H1 (cell line): ENCODE data around the gene ANKRD29. TPM values are rescaled to one million over a fixed set of nuclear protein-coding genes. Genes with fewer than 3 reads are reported as not detected.

Experiments used
- ATF2 ChIP-seq: IDR thresholded peaks from 2 replicates; pipeline ENCODE4 v1.6.1; 2012; ENCODE audit warnings: low read length, inconsistent platforms
- BCL11A ChIP-seq, 2 experiments: IDR thresholded peaks; one replicate each; pipeline ENCODE4 v1.6.1; 2011; ENCODE audit warnings: low read depth in 2 of 2, low read length in 2 of 2, mild to moderate bottlenecking in 2 of 2
- BRCA1 ChIP-seq: IDR thresholded peaks from 2 replicates; pipeline ENCODE4 v1.6.1; 2012; ENCODE audit warnings: low read depth, low read length, improper control_type of control experiment
- CTCF ChIP-seq, 3 experiments: IDR thresholded peaks; 1 replicate in 2 of 3; 2 replicates in 1 of 3; pipeline versions ENCODE4 v1.5.1 to v1.6.1; 2011; ENCODE audit warnings: low read length in 3 of 3, mild to moderate bottlenecking in 3 of 3, inconsistent platforms in 2 of 3, low read depth in 1 of 3, moderate library complexity in 1 of 3; ENCODE audit not compliant: insufficient read depth in 1 of 3; ENCODE audit errors: control extremely low read depth in 1 of 3
- GTF2F1 ChIP-seq: IDR thresholded peaks from 2 replicates; pipeline ENCODE4 v1.6.1; 2012; ENCODE audit warnings: low read depth, low read length, improper control_type of control experiment, borderline replicate concordance
- HDAC2 ChIP-seq, 2 experiments: fragments of 300-600 bp in 1 of 2; sonication (generic) in 1 of 2; IDR thresholded peaks; 2 replicates each; pipeline ENCODE4 v1.6.1; 2011 to 2012; ENCODE audit warnings: low read depth in 2 of 2, low read length in 2 of 2, mild to moderate bottlenecking in 2 of 2, moderate library complexity in 2 of 2, borderline replicate concordance in 1 of 2, inconsistent platforms in 1 of 2
- JUN ChIP-seq: IDR thresholded peaks from 2 replicates; pipeline ENCODE4 v1.6.1; 2011; ENCODE audit warnings: low read depth, mild to moderate bottlenecking, improper control_type of control experiment, low read length
- KDM4A ChIP-seq: IDR thresholded peaks from one replicate; pipeline ENCODE4 v1.7.1; 2012; ENCODE audit warnings: low read depth, mild to moderate bottlenecking, moderate library complexity, low read length, inconsistent platforms; ENCODE audit not compliant: severe bottlenecking
- PHF8 ChIP-seq: fragments of 200-600 bp; sonication (generic); conservative IDR thresholded peaks from 2 replicates; pipeline ENCODE4 v1.7.1; 2012; ENCODE audit warnings: low read depth, mild to moderate bottlenecking, inconsistent platforms, low read length, moderate library complexity
- RBBP5 ChIP-seq: IDR thresholded peaks from 2 replicates; pipeline ENCODE4 v1.7.1; 2012; ENCODE audit warnings: low read depth, mild to moderate bottlenecking, inconsistent platforms, low read length, moderate library complexity, borderline replicate concordance
- RFX5 ChIP-seq: IDR thresholded peaks from 2 replicates; pipeline ENCODE4 v1.6.1; 2011; ENCODE audit warnings: low read depth, low read length, improper control_type of control experiment, borderline replicate concordance
- RNF2 ChIP-seq: fragments of 200-900, 300-1000 bp; sonication (generic); IDR thresholded peaks from 2 replicates; pipeline ENCODE4 v1.7.1; 2016; ENCODE audit warnings: borderline replicate concordance, low read depth, mild to moderate bottlenecking, antibody characterized with exemption, low read length; ENCODE audit not compliant: poor library complexity, severe bottlenecking; ENCODE audit errors: missing control alignments
- SIX5 ChIP-seq: IDR thresholded peaks from 2 replicates; pipeline ENCODE4 v1.6.1; 2011; ENCODE audit warnings: mild to moderate bottlenecking, low read depth, low read length
- SRF ChIP-seq: IDR thresholded peaks from 2 replicates; pipeline ENCODE4 v1.6.1; 2011; ENCODE audit warnings: mild to moderate bottlenecking, low read depth, low read length, moderate library complexity
- TAF1 ChIP-seq: IDR thresholded peaks from 2 replicates; pipeline ENCODE4 v1.6.1; 2011; ENCODE audit warnings: mild to moderate bottlenecking, low read depth, low read length
- polyA plus RNA-seq, 7 experiments: library from polyadenylated mRNA; depleted of rRNA in 3 of 7; stranded (reverse) in 5 of 7; unstranded in 2 of 7; fragments of >200 nt in 5 of 7; fragments of 200-250 nt in 2 of 7; gene quantifications; 1 replicate in 5 of 7; 2 replicates in 1 of 7; 4 replicates in 1 of 7; pipeline versions ENCODE4 v1.2.1 to v1.2.3, GENCODE V29; 2011 to 2013; ENCODE audit warnings: missing spikeins in 2 of 7, mixed read lengths in 2 of 7
- total RNA-seq: library from RNA; stranded (reverse); fragmentation: NEBNext Ultra II Directional; extraction: Animal tissue kit (Norgen Biotek cat#: 25700); gene quantifications from 2 replicates; pipeline ENCODE4 v1.2.1, GENCODE V29; 2021
- TF ChIP-seq, protein P1 (sequence below): IDR thresholded peaks from 2 replicates; pipeline ENCODE4 v1.6.1; 2012; ENCODE audit warnings: inconsistent platforms

The ANKRD29 gene
- total and polyA plus RNA-seq, 2 of the 8 experiments (the other 6 are each of a cell fraction or from before 2014, with no cell fraction given) = 3.0 to 7.3 TPM

DNA sequence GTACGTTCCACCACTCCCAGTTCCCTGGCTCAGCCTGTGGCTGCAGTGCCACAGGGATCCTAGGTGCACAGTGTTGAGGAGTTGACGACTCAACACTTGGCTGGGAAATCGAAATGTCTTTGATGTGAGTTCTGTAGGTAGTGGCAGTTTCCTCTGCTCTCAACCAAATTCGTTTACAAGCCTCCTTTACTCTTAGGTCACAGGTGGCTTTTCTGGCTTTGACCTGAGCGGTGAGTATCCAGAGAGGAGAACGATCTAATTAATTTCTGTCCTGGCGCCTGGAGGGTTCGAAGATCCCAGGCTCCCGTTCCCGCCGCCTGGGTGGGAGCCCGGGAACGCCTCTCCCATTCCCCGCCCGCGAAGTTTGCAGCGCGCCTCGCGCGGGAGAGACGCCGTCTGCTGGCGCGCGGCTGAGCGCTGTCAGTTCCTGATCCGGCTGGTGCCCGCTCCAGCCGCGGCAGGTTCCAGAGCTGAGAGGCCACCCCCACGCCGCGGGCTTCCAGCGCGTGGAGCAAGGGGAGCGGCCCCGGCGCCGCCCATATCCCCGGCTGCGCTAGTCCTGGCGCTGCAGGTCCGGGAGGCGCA is 26.4 kb upstream of the ANKRD29 start, which contains the start of gene LAMA3 (continued):
- no peak for TF ChIP-seq KDM4A
- no peak for TF ChIP-seq BRCA1
- TF ChIP-seq CTCF (IDR thresholded peaks at IDR 0.05; ENCODE audit: control extremely low read depth in 1 of 3, insufficient read depth in 1 of 3, low read depth in 1 of 3, low read length in 3 of 3) = 0 out of 4 replicates have a peak, but pooled peaks of 1 of the 3 experiments have one; percentile 13
- no peak for TF ChIP-seq BCL11A (IDR thresholded peaks at IDR 0.05; ENCODE audit: low read depth in 2 of 2, low read length in 2 of 2)
- no peak for TF ChIP-seq GTF2F1
- no peak for TF ChIP-seq SRF
- TF ChIP-seq SIX5 = no peak
- no peak for TF ChIP-seq RFX5
- no peak for TF ChIP-seq RNF2
- TF ChIP-seq HDAC2 (IDR thresholded peaks at IDR 0.05; ENCODE audit: borderline replicate concordance in 1 of 2, low read depth in 2 of 2, low read length in 2 of 2) = peak in 1 of 2 experiments; percentile 86; a peak in 1 of 4 replicates
- no peak for TF ChIP-seq TAF1
- TF ChIP-seq, protein P1, sequence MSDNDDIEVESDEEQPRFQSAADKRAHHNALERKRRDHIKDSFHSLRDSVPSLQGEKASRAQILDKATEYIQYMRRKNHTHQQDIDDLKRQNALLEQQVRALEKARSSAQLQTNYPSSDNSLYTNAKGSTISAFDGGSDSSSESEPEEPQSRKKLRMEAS = peak; percentile 30
- TF ChIP-seq ATF2 = no peak
- no peak for TF ChIP-seq JUN
- no peak for TF ChIP-seq PHF8
- TF ChIP-seq RBBP5 = no peak; the same call in 1 of the 2 replicates
